Heart left ventricle (tissue), 16 donors: Measurements from ENCODE around the gene TTBK1. TPM values are rescaled to one million over a fixed set of nuclear protein-coding genes. Genes with fewer than 3 reads are reported as not detected.
A peak's percentile ranks its signal among the peaks of the same experiment; 100 is the strongest.

Experiments
- ATAC-seq, 4 donors: fragments of 200-7000 bp; cut with Tn5 transposase; one replicate each; pipeline ENCODE4 v1.9.1; 2020 to 2022; ENCODE audit warnings: moderate library complexity in 4 of 4, mild to moderate bottlenecking in 3 of 4, moderate number of reproducible peaks in 1 of 4
- DNase-seq, 5 donors: peaks; one replicate each; pipeline ENCODE4 v3.0.0-alpha.2; 2020
- H3K27ac ChIP-seq, 12 donors: fragments of 200-600 bp; sonication (generic) in 4 of 12; one replicate each; pipeline versions ENCODE4 v1.5.0 to v1.8.0; 2016 to 2022; ENCODE audit warnings: mild to moderate bottlenecking in 2 of 12
- H3K27me3 ChIP-seq, 9 donors: fragments of 200-600 bp; sonication (generic) in 2 of 9; one replicate each; pipeline versions ENCODE4 v1.5.1 to v1.8.0; 2016 to 2022; ENCODE audit warnings: mild to moderate bottlenecking in 3 of 9
- H3K36me3 ChIP-seq, 9 donors: fragments of 200-600 bp; sonication (generic) in 2 of 9; one replicate each; pipeline versions ENCODE4 v1.5.0 to v1.8.0; 2018 to 2022; ENCODE audit warnings: mild to moderate bottlenecking in 2 of 9
- H3K4me1 ChIP-seq, 12 donors: fragments of 200-600 bp; sonication (generic) in 4 of 12; one replicate each; pipeline versions ENCODE4 v1.5.0 to v1.8.0; 2016 to 2022; ENCODE audit warnings: mild to moderate bottlenecking in 3 of 12
- H3K4me3 ChIP-seq, 12 donors: fragments of 200-600 bp; sonication (generic) in 4 of 12; one replicate each; pipeline versions ENCODE4 v1.5.0 to v1.8.0; 2017 to 2022; ENCODE audit warnings: mild to moderate bottlenecking in 9 of 12, moderate library complexity in 4 of 12
- H3K9me3 ChIP-seq, 12 donors: fragments of 200-600 bp; sonication (generic) in 4 of 12; one replicate each; pipeline versions ENCODE4 v1.5.0 to v1.8.0; 2016 to 2022; ENCODE audit warnings: mild to moderate bottlenecking in 1 of 12
- CTCF ChIP-seq, 12 donors: fragments of 200-600 bp; sonication (generic) in 4 of 12; IDR thresholded peaks; one replicate each; pipeline versions ENCODE4 v1.5.0 to v1.8.0; 2018 to 2022; ENCODE audit warnings: antibody characterized with exemption in 12 of 12, mild to moderate bottlenecking in 5 of 12
- POLR2A ChIP-seq, 2 donors: fragments of 450-650 bp; IDR thresholded peaks; one replicate each; pipeline ENCODE4 v1.6.1; 2017; ENCODE audit warnings: antibody characterized with exemption in 2 of 2, mild to moderate bottlenecking in 2 of 2, moderate library complexity in 2 of 2
- WGBS, 4 donors: extraction: QIAGEN DNeasy Blood & Tissue Kit in 2 of 4; methylation state at CpG; one replicate each; pipeline versions ENCODE4 v1.1.5 to v1.1.7; 2013 to 2018; 5-methylcytosine and 5-hydroxymethylcytosine counted together
- intact Hi-C, 10 donors: fragments of 100-400 bp; cut with DNase I; formaldehyde crosslinking; loops; one replicate each; pipeline versions ENCODE4 v1.11.1 to v1.14.2; 2022
- polyA plus RNA-seq, 2 donors: library from polyadenylated mRNA; stranded (reverse); fragments of 200-250 nt; gene quantifications; one replicate each; pipeline ENCODE4 v1.2.3, GENCODE V29; 2013
- total RNA-seq, 9 donors: library from RNA; depleted of rRNA in 2 of 9; stranded (reverse); fragments of >200 nt in 2 of 9; fragmentation: NEBNext Ultra II Directional in 3 of 9; extraction: Animal tissue kit (Norgen Biotek cat#: 25700) in 3 of 9; gene quantifications; one replicate each; pipeline versions ENCODE4 v1.1.0 to v1.2.4, GENCODE V29; 2016 to 2023
- donor health status: ischemic (EF 13 %, LVEDD 7.1; RV severe dilation, severe dysfunction).
- donor health status: healthy with polysubstance abuse.
- donor health status: DM: no; HTN: yes; CAD: no.
- donor health status: DM: no; HTN: no; CAD: no.
- donor health status: ischemic (EF 25% LVEDD 6.9; RV normal size, moderate dysfunction).
- donor health status: ischemic (EF 25% LVEDD 5.7; RV mildly dilated, moderate dysfunction).
- donor health status: healthy.
- donor health status: DM: yes; HTN: yes; CAD: no.
- donor health status: ischemic (EF 35%, LVEDD 5.7; RV mildly dilated, moderate dysfunction).
- donor health status: nonischemic (EF 11% LVEDD 7.7; RV severe dilation, severe dysfunction).
- donor health status: DM: yes; HTN: yes; CAD: no.
- donor health status: PGD.
- donor health status: ischemic (EF 29% LVEDD 5.4; RV normal size, mild dysfunction).
- donor health status: nonischemic (EF 23%, LVEDD 6.1; RV moderate dilation, normal function).

TTBK1 gene
- total and polyA plus RNA-seq, 11 donors: 0.04 to 0.52 (median 0.27) TPM

GRCh38 chr6:43292763-43293318, 49.6 kb downstream of the TTBK1 start:
- Histone ChIP-seq H3K36me3 (no peaks in the 10 kb centered on the region), H3K9me3 (no peaks in the 10 kb centered on the region), H3K27me3 (peaks cover 0 to under 1% (median 0%) of the 10 kb centered on the region in 9 donors), H3K4me3 (no peak overlapping the region), H3K27ac (no peak overlapping the region), H3K4me1 (peaks cover 0 to 12% (median under 1%) of the 10 kb centered on the region in 12 donors)
- peak in 2 of 5 donors; percentile 0 to 14 for DNase-seq
- intact Hi-C loops: no loop called here
- TF ChIP-seq POLR2A (IDR thresholded peaks at IDR 0.05) (no peak), CTCF (IDR thresholded peaks at IDR 0.05) (no peak)
- 68 to 80% (median 79%) methylated on average over 5 of the region's 5 CpGs for WGBS, 4 donors
- ATAC-seq: no peak

DNA sequence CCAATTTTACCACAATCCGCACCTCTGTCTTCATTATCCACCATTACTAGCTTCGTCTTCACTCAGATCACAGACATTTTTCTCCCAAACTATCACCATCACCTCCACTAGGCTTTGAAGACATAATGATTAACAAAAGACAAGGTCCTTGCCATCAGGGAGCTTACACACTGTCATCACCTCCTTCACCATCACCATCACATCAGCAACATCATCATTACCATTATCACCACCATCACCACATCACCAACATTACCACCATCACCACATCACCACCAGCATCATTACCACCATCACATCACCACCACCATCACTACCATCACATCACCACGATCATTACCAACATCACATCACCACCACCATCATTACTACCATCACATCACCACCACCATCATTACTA, 50.4 kb downstream of the TTBK1 start:
- TF ChIP-seq CTCF (IDR thresholded peaks at IDR 0.05) (no peak), POLR2A (IDR thresholded peaks at IDR 0.05) (no peak)
- DNase-seq (no peak), ATAC-seq (no peak)
- H3K9me3 ChIP-seq: no peaks in the 10 kb centered on the region
- WGBS, 4 donors: 92 to 96% (median 94%) methylated on average over 3 of the region's 3 CpGs
- intact Hi-C loops: no loop called here
- H3K4me1 ChIP-seq: peaks cover 0 to 15% (median 3%) of the 10 kb centered on the region in 12 donors
- no peak overlapping the region for H3K4me3 ChIP-seq
- H3K36me3 ChIP-seq: no peaks in the 10 kb centered on the region
- H3K27ac ChIP-seq: no peak overlapping the region
- peaks cover 0 to 8% (median 0%) of the 10 kb centered on the region in 9 donors for H3K27me3 ChIP-seq

GRCh38 chr6:43294536-43294935, 51.3 kb downstream of the TTBK1 start:
- Histone ChIP-seq H3K27ac (no peak overlapping the region), H3K4me1 (peaks cover 0 to 15% (median 3%) of the 10 kb centered on the region in 12 donors), H3K9me3 (no peaks in the 10 kb centered on the region), H3K36me3 (no peaks in the 10 kb centered on the region), H3K4me3 (no peak overlapping the region), H3K27me3 (peaks cover 0 to 14% (median 0%) of the 10 kb centered on the region in 9 donors)
- no peak for DNase-seq
- intact Hi-C loops: no loop called here
- 81 to 88% (median 86%) methylated on average over 3 of the region's 3 CpGs for whole genome bisulfite sequencing, 4 donors
- TF ChIP-seq POLR2A (IDR thresholded peaks at IDR 0.05) (no peak), CTCF (IDR thresholded peaks at IDR 0.05) (no peak)
- ATAC-seq: no peak

DNA sequence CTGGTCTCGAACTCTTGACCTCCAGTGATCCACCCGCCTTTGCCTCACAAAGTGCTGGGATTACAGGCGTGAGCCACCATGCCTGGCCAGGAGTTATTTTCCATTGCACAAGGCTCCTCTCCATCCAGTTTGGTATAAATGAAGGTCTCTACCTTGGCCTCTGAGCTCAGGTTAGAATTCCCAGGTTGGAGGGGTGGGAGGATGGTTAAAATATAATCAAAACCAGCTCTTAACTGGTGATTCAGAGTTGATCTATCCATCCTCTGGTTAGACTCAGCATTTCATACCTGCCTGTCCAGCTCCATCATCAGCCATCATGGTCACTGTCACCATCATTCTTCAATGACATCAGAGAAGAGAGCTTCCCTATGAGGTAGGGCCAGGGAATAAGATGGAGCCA, 52.2 kb downstream of the TTBK1 start:
- DNase-seq (no peak), ATAC-seq (no peak)
- Histone ChIP-seq H3K36me3 (no peaks in the 10 kb centered on the region), H3K4me3 (no peak overlapping the region), H3K27ac (no peak overlapping the region), H3K4me1 (peaks cover 0 to 15% (median 3%) of the 10 kb centered on the region in 12 donors), H3K9me3 (no peaks in the 10 kb centered on the region), H3K27me3 (peaks cover 0 to 14% (median 0%) of the 10 kb centered on the region in 9 donors)
- no peak for TF ChIP-seq CTCF (IDR thresholded peaks at IDR 0.05)
- TF ChIP-seq POLR2A (IDR thresholded peaks at IDR 0.05): no peak
- intact Hi-C loops: no loop called here
- 92 to 100% (median 94%) methylated on average over 3 of the region's 3 CpGs for WGBS, 4 donors
